Measurements from ENCODE around the gene FALEC. TPM values are rescaled to one million over a fixed set of nuclear protein-coding genes. Genes with fewer than 3 reads are reported as not detected.
A peak's percentile ranks its signal among the peaks of the same experiment; 100 is the strongest.

Gene FALEC
- total and polyA plus RNA-seq, 9 of the 15 experiments (the other 6 are each of a cell fraction or from before 2014, with no cell fraction given): 0.15 to 1.8 (median 0.53) TPM; not detected in 5

- TF ChIP-seq DIDO1 (tag; IDR thresholded peaks at IDR 0.05; ENCODE audit: low read depth) (no peak), CBX5 (IDR thresholded peaks at IDR 0.05; ENCODE audit: borderline replicate concordance, low read depth) (no peak), MAFG (tag; conservative IDR thresholded peaks at IDR 0.05) (no peak; the same call in 1 of the 2 replicates), NFIC (IDR thresholded peaks at IDR 0.05) (no peak), GTF2A2 (tag; IDR thresholded peaks at IDR 0.05) (no peak), ZNF274 (IDR thresholded peaks at IDR 0.05; ENCODE audit: borderline replicate concordance, low read depth, low read length) (no peak), ZNF511 (CRISPR knock-in tag; IDR thresholded peaks at IDR 0.05) (no peak), SAP30 (IDR thresholded peaks at IDR 0.05; ENCODE audit: borderline replicate concordance, insufficient read depth, low read depth, low read length, poor library complexity, severe bottlenecking) (no peak), ZNF134 (CRISPR knock-in tag; conservative IDR thresholded peaks at IDR 0.05) (no peak), ATF7 (IDR thresholded peaks at IDR 0.05) (0 out of 2 replicates have a peak, but pooled peaks have one; percentile 17), ZNF316 (IDR thresholded peaks at IDR 0.05) (no peak), KDM2B (CRISPR knock-in tag; IDR thresholded peaks at IDR 0.05) (no peak), STAT5A (IDR thresholded peaks at IDR 0.05; ENCODE audit: borderline replicate concordance, low read length) (no peak), ZC3H8 (IDR thresholded peaks at IDR 0.05) (no peak), HEY1 (CRISPR knock-in tag; IDR thresholded peaks at IDR 0.05; ENCODE audit: borderline replicate concordance) (no peak), POLR2B (IDR thresholded peaks at IDR 0.05; ENCODE audit: low read depth, partially characterized antibody) (peak; percentile 67), EGR1 (conservative IDR thresholded peaks at IDR 0.05) (no peak), CEBPG (CRISPR knock-in tag; IDR thresholded peaks at IDR 0.05) (no peak), CEBPG (tag; conservative IDR thresholded peaks at IDR 0.05 in 1 of 2, IDR thresholded peaks at IDR 0.05 in 1 of 2) (no peak), CC2D1A (IDR thresholded peaks at IDR 0.05) (no peak), ZNF232 (CRISPR knock-in tag; IDR thresholded peaks at IDR 0.05) (no peak), FOXA1 (IDR thresholded peaks at IDR 0.05; ENCODE audit: borderline replicate concordance) (no peak), NFE2L1 (tag; IDR thresholded peaks at IDR 0.05; ENCODE audit: borderline replicate concordance, low read depth) (no peak), ZNF699 (CRISPR knock-in tag; IDR thresholded peaks at IDR 0.05; ENCODE audit: insufficient replicate concordance) (no peak), SMARCA5 (IDR thresholded peaks at IDR 0.05) (no peak), CXXC5 (CRISPR knock-in tag; IDR thresholded peaks at IDR 0.05) (no peak), ZNF707 (CRISPR knock-in tag; conservative IDR thresholded peaks at IDR 0.05) (no peak), HDAC6 (IDR thresholded peaks at IDR 0.05; ENCODE audit: low read depth, low read length) (no peak), KLF6 (CRISPR knock-in tag; IDR thresholded peaks at IDR 0.05; ENCODE audit: borderline replicate concordance) (no peak), ILF3 (IDR thresholded peaks at IDR 0.05; ENCODE audit: borderline replicate concordance) (no peak), DNMT1 (IDR thresholded peaks at IDR 0.05) (no peak), YBX1 (IDR thresholded peaks at IDR 0.05) (no peak)
These were observed 7.4 kb upstream of the FALEC start, which contains the start of gene ECM1 (continued) for GRCh38 chr1:150507912-150508864.

All from K562 (cell line).